ENCODE measurements around the gene C2orf49. TPM values are rescaled to one million over a fixed set of nuclear protein-coding genes. Genes with fewer than 3 reads are reported as not detected.

The C2orf49 gene
- total RNA-seq, 1 experiment from 2014 or later = 18.1 TPM

DNA sequence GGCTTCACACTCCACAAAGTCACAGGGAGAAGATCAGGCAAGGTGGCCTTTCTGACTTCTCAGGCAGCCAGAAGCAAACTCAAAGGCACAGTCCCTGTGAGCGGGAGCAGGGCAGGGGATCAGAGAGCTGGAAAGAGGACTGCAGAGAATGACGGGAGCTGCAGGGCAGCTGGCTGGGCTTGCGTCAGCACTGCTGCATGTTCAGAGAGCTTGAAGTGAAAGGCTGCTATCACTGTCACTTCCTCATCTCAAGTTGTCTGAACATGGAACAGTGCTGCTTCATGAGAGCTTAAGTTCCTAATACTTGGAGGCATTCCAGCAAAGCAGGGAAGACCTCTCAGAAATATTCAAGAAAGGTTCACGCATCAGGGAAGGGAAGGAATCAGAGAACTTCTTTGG is 28.2 kb upstream of the C2orf49 start:
- peaks cover 6% of the 10 kb centered on the region for H3K36me3 Mint-ChIP-seq (ENCODE audit: insufficient read depth, unreplicated experiment)
- DNase-seq = no peak
- no peaks in the 10 kb centered on the region for H3K27me3 Mint-ChIP-seq (ENCODE audit: unreplicated experiment)
- TF ChIP-seq, protein P1, sequence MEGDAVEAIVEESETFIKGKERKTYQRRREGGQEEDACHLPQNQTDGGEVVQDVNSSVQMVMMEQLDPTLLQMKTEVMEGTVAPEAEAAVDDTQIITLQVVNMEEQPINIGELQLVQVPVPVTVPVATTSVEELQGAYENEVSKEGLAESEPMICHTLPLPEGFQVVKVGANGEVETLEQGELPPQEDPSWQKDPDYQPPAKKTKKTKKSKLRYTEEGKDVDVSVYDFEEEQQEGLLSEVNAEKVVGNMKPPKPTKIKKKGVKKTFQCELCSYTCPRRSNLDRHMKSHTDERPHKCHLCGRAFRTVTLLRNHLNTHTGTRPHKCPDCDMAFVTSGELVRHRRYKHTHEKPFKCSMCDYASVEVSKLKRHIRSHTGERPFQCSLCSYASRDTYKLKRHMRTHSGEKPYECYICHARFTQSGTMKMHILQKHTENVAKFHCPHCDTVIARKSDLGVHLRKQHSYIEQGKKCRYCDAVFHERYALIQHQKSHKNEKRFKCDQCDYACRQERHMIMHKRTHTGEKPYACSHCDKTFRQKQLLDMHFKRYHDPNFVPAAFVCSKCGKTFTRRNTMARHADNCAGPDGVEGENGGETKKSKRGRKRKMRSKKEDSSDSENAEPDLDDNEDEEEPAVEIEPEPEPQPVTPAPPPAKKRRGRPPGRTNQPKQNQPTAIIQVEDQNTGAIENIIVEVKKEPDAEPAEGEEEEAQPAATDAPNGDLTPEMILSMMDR (IDR thresholded peaks at IDR 0.05; ENCODE audit: unreplicated experiment) = no peak
- intact Hi-C loops (cut with micrococcal nuclease; ENCODE audit: unreplicated experiment) = no loop called here
- H3K4me1 Mint-ChIP-seq (ENCODE audit: low read depth, unreplicated experiment) = no peaks in the 10 kb centered on the region
- H3K4me3 Mint-ChIP-seq (ENCODE audit: low read depth, unreplicated experiment) = no peak overlapping the region
- no peaks in the 10 kb centered on the region for H3K9me3 Mint-ChIP-seq (ENCODE audit: low read depth, unreplicated experiment)
- no TSS peak for BruUV-seq (replicated peaks)
- H3K27ac Mint-ChIP-seq (ENCODE audit: unreplicated experiment) = no peak overlapping the region
- CTCF ChIA-PET = interaction anchor here (1.2 kb wide), 1 partner anchor 11 kb away, joined by 4 read pairs; no protein-coding TSS in a partner anchor

DNA sequence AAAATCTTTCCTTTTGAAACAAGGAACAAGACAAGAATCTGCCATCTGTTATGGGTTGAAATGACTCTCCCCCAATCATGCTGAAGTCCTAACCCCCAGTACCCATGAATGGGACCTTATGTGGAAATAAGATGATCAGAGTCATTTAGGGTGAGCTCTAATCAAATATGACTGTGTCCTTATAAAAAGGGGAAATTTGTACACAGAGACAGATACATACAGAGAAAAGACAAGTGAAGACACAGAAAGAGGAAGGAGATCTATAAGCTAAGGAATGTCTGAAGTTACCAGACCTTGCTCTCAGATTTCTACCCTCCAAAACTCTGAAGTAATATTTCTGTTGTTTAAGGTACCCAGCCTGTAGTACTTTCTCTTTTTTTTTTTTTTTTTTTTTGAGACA is 23.5 kb upstream of the C2orf49 start:
- H3K4me1 Mint-ChIP-seq (ENCODE audit: low read depth, unreplicated experiment) = no peaks in the 10 kb centered on the region
- H3K27me3 Mint-ChIP-seq (ENCODE audit: unreplicated experiment) = no peaks in the 10 kb centered on the region
- H3K9me3 Mint-ChIP-seq (ENCODE audit: low read depth, unreplicated experiment) = no peaks in the 10 kb centered on the region
- no peak for DNase-seq
- H3K4me3 Mint-ChIP-seq (ENCODE audit: low read depth, unreplicated experiment) = no peak overlapping the region
- TF ChIP-seq, protein P1 (IDR thresholded peaks at IDR 0.05; ENCODE audit: unreplicated experiment) = no peak
- CTCF ChIA-PET = interaction anchor here (0.6 to 0.7 kb wide), 2 partner anchors 335 to 401 kb away, joined by 3 to 5 read pairs; no protein-coding TSS in a partner anchor
- intact Hi-C loops (cut with micrococcal nuclease; ENCODE audit: unreplicated experiment) = no loop called here
- H3K27ac Mint-ChIP-seq (ENCODE audit: unreplicated experiment) = no peak overlapping the region
- no TSS peak for BruUV-seq (replicated peaks)
- H3K36me3 Mint-ChIP-seq (ENCODE audit: insufficient read depth, unreplicated experiment) = no peaks in the 10 kb centered on the region

DNA sequence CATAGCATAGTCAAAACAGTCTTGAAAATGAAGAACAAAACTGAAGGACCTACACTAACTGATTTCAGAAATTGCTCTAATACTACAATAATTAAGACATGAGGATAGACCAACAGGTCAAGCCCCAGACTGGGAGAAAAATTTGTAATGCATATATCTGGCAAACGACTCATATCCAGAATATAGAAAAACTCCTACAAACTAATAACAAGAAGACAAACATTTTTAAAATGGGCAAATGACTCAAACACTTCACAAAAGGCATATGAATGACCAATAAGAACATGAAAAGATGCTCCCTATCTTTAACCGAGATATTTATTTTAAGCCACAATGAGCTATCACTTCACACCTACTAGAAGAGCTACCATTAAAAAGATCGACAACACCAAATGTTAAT is 22.0 kb upstream of the C2orf49 start:
- BruUV-seq (replicated peaks) = no TSS peak

DNA sequence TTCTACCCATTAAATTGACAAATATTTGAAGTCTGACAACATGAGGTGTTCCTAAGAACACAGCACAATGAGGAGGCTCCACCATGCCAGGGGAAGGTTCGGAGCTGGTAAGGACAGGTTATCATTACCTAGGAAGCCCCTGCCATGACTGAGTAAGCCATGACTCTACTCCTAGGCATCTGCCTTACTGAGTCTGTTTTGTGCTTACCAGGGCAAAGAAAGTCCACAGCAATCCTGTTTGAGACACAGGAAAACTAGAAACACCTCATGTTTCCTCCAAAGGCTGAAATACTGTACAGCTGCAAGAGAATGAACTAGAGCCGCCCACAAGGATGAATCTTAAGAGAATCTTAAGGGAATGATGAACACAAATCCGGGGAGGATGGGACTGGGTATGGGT is 19.4 kb upstream of the C2orf49 start:
- Mint-ChIP-seq H3K27me3 (ENCODE audit: unreplicated experiment) (no peaks in the 10 kb centered on the region), H3K9me3 (ENCODE audit: low read depth, unreplicated experiment) (no peaks in the 10 kb centered on the region), H3K4me3 (ENCODE audit: low read depth, unreplicated experiment) (no peak overlapping the region), H3K4me1 (ENCODE audit: low read depth, unreplicated experiment) (peaks cover 12% of the 10 kb centered on the region), H3K27ac (ENCODE audit: unreplicated experiment) (no peak overlapping the region), H3K36me3 (ENCODE audit: insufficient read depth, unreplicated experiment) (no peaks in the 10 kb centered on the region)
- CTCF ChIA-PET = no interaction called here
- TF ChIP-seq, protein P1 (IDR thresholded peaks at IDR 0.05; ENCODE audit: unreplicated experiment) = no peak
- no TSS peak for BruUV-seq (replicated peaks)
- intact Hi-C loops (cut with micrococcal nuclease; ENCODE audit: unreplicated experiment) = no loop called here
- DNase-seq = no peak

More for the DNA sequence above, 22.0 kb upstream of the C2orf49 start:
- Mint-ChIP-seq H3K9me3 (ENCODE audit: low read depth, unreplicated experiment) (no peaks in the 10 kb centered on the region), H3K36me3 (ENCODE audit: insufficient read depth, unreplicated experiment) (no peaks in the 10 kb centered on the region), H3K4me3 (ENCODE audit: low read depth, unreplicated experiment) (no peak overlapping the region), H3K27me3 (ENCODE audit: unreplicated experiment) (no peaks in the 10 kb centered on the region), H3K27ac (ENCODE audit: unreplicated experiment) (no peak overlapping the region), H3K4me1 (ENCODE audit: low read depth, unreplicated experiment) (peaks cover 7% of the 10 kb centered on the region)
- intact Hi-C loops (cut with micrococcal nuclease; ENCODE audit: unreplicated experiment) = no loop called here
- DNase-seq = no peak
- CTCF ChIA-PET = no interaction called here
- TF ChIP-seq, protein P1 (IDR thresholded peaks at IDR 0.05; ENCODE audit: unreplicated experiment) = no peak

All from Calu3 (cell line).